Fibroblast of skin of scalp (primary cell): ENCODE measurements around the gene ZNF532.

Experiments
- DNase-seq: peaks from one replicate; pipeline ENCODE4 v3.0.0-alpha.2; 2013

Gene ZNF532

DNA sequence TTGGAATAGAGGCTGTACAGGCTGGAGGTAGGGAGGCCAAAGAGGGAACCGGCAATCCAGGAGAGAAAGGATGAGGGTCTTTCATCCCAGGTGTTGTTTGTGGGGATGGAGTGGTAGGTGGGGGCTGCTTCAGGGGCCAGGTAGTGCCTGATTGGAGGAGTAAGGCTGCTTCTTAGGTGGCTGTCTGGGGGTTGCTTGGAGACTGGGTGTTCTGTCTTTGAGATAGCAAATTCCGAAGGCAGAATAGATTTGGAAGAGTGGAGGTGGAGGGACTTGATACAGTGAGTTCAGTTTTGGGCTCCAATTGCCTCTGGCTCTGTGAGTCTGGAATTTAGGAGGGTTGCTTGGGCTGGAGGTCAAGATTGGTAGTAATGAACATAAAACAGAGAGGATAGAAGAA lies 5.9 kb downstream of the ZNF532 start:
- DNase-seq, result no peak

DNA sequence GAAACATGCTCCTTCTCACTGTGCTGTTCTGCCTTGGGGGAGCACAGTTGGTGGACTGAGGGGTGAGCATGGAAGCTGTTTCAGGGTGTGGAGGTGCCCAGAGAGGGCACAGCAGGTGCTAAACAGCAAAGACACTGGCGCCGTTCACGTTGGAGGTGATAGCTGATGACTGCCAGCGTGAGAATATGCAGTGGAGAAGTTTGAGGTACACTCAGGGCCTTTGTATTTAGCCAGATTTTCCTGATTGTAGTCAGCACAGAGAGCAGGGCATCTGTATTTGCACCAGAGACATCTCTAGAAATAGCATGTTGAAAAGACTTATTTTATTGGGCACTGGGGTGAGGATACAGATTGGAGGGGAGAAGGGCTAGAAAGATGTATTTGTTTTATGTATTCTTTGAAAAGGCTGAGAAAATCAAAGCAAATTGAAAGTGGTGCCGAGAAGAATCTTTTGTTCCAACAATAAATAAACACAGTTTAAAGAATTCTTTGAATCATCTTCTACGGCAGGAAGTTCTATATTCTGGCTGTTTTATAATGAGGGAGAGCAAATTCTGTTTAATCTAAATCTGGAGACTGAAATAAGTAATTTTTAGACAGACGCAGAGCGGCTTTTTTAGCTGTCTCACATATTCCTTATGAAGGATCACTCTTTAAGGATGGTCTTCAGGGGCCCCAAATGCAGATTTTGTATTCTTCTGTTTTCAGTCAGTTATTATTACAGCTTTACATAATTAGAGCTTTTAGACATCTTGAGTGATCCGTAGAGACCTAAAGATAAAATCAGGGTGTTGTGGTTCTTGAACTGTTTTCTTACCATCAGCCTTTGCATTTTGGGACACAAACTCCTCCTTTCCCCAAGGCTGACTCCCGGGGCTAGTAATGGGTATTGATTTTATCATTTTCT lies 7.1 kb downstream of the ZNF532 start:
- DNase-seq, result no peak

DNA sequence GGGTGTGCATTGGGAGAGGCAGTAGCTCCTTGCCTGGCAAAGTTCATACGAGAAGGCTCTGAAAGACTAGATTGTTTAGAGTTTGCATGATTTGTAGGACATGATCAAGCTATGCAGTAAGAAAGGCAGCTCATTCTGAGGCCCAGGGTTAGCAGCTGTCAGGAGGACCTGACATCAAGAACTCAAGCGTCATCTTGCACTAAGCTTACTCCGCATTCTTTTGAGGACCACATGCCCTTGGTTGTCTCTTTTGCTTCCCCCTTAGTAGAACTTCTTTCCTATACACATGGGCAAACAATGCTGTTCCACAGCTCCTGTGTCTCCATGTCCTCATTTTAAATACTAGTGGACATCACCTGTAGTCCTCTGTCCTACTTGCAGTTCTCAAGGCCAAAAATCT lies 14.0 kb downstream of the ZNF532 start:
- no peak for DNase-seq

DNA sequence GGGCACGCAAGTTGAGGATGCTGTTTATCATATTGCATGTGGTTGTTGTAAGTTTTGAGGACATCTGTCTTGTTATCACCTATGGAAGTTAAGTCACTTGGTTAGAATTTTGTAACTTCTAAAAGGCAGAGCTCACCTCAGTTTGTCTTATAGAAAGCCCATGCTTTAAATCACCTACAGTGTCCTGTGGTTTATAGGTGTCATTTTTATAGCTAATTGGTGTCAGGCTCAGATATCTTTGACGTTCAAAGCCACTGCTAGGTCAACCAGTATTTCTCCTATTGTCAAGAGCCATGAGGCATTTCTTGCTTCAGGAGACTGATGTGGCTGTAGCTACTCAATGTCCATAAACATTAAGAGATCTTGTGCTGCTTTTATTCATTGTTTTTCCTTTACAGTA lies 16.8 kb downstream of the ZNF532 start:
- no peak for DNase-seq

DNA sequence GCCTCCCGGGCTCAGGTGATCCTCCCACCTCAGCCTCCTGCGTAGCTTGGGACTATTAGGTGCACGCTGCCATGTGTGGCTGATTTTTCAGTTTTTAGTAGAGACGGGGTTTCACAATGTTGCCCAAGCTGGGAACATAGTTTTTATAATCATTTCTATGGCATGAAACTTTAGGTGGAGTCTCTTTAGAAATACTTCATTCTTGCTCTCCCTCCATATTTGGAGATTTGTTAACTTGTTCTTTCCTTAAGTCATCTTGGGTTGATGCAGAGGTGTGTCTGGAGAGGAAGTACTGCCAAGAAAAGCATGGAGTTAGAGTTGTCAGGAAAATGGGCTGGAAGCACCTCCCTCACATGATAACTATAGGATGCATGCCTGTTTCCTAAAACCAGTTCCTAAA lies 17.4 kb downstream of the ZNF532 start:
- peak; percentile 75 for DNase-seq

DNA sequence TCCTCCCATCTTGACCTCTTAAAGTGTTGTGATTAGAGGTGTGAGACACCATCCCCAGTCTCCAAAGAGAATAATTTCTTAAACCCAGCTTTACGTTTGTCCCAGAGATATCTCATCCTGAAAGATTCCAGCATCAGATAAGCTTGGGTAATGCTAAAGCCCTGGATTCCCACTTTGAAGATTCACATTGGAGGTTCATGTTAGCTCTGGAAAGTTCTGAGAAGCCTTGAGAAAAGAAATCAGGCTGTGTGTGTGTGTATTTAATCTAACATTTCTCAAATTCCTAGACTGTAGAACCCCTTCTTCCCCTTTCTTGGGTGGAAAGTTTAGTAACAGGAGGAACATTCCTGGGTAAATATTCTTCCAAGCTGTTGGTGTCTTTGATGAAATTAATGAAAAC lies 18.0 kb downstream of the ZNF532 start:
- DNase-seq, result peak; percentile 64

DNA sequence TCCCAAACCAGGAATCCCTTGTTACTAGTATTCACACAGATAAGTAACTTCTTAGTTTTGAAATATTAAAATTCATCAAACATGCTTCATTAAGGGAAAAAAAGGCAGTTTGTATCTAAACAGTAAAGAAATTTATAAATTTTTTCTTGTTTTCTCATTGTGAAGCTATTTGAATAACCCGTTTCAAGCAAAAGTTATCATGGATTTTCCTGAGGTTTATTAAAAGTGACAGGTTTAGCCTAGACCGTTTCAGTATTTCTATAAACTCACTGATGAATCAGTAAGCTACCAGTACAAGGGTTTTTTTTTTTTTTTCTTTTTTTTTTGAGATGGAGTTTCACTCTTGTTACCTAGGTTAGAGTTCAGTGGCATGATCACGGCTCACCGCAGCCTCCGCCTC lies 20.0 kb downstream of the ZNF532 start:
- no peak for DNase-seq

DNA sequence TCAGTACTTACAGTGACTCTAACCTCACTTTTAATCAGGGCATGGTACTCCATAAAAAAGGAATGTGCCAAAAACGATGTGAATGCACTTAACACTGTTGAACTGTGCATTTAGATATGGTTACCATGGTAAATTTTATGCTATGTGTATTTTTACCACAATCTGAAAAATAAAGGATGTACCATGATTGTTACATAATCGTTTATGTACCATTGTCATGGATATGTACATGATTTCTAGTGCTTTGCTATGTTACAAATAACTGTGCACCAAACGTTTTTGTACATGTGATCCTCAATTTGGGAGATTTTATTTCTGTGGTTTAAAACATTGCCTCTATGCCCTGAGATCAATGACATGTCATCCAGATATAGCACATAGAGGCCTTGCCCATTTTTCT lies 21.8 kb downstream of the ZNF532 start:
- no peak for DNase-seq

DNA sequence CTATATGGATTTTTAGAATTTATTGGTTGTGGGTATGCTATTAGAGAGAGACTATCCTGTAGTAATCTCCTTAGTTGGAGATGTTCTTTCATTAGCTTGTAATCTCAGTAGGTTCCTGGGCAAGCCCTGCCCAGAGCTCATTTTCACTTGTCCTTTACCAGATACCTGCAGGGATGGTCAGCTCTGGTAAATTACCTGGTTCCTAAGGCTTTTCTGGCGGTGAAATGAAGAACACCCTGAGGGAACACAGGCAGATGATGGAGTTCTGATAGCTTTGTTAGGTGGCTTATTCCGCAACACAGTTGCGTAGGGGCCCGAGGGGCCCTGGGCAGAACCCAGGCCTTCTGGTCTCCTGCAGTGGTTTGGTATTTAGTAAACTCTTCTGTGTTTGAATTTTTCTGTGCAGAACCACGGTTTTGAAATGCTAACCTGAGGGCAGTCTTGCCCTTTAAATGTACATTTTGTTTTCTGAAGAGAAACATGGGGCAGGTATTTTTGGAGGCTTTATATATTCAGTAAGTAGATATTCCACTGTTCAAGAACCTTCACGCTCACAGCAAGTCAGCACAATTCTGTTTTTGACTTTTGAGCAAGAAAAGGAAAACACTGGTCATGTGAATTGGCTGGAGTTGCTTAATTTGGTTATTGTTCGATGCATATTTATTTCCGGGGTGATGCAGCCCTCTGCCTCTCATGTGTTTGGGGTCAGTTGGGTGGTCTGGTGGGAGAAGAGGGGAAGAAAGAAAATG lies 22.4 kb downstream of the ZNF532 start:
- no peak for DNase-seq

DNA sequence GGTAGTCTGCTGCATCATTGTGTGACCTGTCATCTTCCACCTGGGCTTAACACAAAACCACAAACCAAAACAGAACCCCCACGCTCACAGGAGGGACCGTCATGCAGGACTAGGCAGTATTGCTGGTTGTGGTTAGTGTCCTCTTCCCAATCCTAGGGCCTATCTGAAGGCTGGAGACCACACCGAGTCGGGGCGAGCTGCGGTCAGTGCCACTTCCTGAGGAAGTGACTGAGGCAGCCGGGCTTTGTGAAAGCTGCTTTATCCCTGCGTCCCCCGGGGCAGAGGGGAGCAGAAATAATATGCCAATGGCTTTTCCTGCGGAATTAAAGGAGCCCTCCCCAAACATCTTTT lies 22.9 kb downstream of the ZNF532 start:
- peak; percentile 54 for DNase-seq

DNA sequence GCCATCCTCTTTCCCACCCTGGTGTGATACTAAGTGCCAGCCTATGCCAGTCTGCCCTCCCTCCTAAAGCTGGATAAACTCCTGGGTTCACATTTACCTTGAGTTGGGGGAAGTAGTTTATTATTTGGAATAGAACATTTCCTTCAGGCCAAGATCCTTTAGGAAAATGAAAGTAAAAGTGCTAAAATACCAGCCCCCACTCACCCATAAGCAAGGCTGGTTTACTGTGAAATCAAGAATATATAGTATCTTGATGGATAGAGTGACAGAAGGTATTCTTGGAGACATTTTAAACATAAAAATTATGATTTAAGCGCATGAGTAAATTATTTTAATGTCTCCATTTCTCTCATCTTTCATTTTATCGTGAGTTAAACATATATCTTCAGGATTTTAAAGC lies 27.1 kb downstream of the ZNF532 start:
- no peak for DNase-seq

DNA sequence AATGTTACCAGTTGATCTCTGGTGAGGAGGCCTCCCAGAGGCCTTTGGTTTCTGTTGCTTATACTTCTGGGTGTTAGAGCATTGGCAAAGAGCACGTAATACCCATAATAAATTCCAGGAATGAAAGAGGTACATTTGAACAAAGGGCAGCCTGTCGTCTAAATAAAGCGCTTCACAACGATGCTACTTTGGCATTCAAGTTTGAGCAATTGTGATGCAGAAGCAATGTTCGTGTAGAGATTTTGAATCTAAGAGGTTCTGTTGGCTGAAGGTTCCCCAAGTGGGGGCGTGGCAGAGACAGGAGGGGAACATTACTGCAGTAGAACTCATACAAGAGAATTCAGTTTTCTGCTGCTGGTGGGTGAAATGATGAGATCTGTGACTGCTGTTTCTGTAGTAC lies 27.8 kb downstream of the ZNF532 start:
- no peak for DNase-seq

DNA sequence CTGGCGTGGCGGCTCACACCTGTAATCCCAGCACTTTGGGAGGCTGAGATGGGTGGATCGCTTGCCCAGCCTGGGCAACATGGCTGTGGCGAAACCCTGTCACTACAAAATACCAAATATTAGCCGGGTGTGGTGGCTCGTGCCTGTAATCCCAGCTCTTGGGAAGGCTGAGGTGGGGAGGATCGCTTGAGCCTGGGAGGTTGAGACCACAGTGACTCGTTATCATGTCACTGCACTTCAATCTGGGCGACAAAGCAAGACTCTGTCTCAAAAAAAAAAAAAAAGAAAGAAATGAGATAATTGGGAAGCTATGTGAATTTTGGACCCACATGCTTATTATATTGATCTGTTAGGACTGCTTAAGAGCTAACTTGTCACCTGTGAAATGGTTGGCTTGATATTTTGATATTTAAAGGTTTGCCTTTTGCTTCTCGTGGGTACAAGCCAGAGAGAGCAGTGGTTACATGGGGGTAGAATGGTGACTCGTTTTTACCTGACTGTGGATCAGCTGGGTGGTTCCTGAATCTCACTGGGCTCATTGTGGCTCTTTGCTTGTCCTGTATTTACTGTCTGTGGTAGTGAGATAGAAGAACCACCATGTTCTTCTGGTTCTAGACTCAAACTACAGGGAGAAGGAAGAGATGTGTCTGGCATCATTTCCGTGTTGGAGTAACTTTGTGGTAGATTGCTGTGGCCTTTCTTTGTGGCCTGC lies 28.9 kb downstream of the ZNF532 start:
- peak; percentile 59 for DNase-seq

DNA sequence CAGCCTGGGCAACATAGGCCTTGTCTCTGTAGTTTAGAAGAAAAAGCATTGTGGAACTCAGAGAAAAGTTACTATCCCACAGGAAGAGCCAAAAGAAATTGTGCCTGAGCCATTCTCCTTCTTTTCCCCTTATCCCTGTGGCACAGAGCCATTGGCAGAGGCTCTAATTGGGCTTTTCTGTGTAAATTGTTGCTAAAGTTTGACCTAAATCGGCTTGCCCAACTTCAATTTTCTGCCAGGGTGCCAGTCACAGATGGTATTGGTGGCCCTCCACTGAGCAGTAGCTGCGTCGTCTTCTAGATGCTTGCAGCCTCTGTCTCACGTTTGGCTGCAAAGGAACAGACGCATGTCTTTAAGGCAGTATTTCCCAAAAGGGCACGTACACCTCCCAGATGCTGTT lies 30.3 kb downstream of the ZNF532 start:
- no peak for DNase-seq

DNA sequence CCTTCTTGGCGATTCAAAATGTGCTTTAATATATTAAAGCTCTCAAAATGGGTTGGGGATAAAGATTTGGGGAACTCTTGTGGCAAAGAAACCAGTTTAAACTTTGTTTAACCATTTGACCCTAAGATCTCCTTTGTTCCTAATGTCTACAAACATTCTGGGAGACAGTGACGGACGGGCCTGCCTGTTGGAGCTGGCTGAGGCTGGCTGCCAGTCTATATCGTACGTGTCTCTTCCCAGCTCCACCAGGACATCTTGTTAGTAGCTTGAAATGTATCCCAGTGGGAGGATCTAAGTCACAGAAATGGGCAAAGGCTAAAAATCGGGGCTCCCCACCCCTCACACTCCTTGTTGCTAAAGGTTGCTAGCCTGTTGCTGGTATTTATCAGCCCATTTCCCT lies 30.7 kb downstream of the ZNF532 start:
- no peak for DNase-seq

DNA sequence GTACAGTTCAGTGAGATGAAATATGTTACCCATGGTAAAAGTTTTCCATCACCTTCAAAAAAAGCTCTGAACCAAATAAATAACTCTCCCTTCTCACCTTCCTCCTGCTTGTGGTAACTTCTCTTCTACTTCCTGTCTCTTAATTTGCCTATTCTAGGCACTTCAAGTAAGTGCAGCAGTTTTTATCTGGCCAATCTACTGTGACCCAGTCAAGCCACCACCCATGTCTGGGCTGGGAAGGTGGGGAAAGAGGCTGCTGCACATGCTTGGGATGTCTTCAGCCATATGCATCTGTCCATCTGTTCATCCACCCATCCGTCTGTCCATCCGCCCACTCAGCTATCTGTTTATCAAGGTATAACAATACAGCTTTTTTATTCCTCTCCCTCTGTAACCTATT lies 31.6 kb downstream of the ZNF532 start:
- no peak for DNase-seq

DNA sequence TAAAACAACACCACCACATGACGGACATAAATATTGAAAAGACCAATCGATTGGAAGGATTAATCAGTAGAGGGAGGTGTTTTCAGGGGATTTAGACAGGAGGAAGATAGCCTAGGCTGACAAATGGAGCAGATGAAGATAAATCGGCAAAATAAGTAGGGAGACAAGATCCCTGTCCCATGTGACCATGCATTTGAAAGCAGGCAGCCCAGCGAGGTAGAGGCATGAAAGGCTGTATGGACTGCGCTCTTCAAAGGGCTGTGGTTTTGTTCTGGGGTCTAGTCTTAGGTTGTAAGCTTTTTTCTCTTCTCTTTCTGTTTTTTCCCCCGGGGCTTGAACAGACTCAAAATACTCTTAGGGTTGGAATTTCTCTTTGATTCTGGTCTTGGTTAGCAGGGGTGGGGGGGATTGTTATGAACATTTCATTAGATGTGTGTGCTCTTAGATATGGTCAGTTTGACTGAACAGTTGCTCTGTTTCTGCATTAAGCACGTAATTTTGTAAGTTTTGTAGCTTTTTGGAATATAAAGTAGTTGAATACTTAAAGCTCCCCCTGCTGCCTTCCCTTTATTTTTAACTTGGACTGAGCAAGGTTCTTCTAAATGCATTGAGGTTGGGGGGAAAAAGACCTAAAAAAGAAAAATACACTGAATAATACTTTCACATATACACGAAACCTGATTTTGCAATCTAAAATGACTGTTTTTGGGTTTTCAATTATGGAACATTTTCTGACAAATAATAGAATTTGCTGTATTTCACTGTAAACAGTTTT lies 32.2 kb downstream of the ZNF532 start:
- DNase-seq, result no peak

DNA sequence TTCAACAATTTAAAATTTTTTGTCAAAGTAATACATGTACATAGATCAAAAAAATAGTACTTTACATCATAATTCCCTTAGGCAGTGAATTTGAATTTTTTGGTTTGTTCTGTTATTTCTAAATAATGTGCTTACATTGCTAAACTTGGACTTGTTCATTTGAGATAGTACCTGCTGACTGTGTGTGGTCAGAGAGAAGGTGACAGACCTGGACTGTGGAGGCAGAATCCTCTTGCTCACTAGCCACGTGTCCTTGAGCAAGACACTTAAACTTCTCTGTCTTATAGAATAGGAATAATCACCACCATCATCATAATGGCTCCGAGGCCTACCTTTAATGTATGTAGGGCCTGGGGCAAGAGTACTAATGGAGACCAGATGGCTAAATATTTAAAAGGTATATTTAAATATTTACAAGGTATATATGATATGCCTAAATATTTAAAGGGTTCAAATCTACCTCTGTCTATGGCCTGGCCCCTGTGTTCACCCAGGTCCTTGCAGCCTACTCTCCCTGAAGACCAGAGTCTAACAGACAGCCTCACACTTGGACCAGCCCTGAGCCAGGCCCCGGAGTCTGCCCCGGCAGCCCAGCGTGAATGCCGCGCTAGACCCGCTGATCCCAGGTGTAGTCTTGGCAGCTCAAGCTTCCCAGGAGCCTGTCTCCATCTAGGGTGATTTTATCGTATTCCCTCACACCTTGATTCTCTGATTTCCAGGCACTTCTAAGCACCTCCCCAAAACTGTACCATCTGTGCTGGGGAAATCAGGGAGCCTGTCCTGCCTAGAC lies 33.5 kb downstream of the ZNF532 start:
- DNase-seq, result no peak

DNA sequence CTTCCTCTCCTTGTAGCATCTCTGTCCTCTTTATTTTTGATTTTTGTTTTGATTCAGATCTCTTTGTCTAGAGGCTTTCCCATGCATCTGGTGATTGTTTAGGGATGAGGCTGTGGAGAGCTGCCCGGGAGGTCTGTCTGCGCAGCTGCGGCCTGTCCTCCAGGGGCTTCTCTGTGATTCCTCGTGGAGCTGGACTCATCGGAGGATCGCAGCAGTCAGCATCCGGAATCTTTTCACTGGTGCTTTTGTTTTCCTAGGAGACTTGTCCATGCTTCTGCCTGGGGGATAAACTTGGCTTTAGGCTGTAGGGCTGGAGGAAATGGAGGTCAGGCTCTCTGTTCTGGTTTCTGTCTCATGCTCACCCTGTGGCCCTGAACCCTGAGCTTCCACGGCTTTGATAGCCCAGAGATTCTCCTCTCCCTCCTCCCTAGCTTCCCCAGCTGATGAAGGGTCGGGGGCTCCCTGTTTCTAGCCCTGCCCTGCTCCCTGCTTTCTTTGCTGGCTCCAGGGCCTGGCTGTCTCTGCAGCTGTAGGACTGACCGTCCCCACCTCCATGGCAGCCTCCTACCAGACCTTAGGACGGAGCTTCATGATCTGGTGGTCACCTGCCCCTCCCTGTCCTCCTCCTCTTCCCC lies 35.5 kb downstream of the ZNF532 start:
- peak; percentile 41 for DNase-seq

DNA sequence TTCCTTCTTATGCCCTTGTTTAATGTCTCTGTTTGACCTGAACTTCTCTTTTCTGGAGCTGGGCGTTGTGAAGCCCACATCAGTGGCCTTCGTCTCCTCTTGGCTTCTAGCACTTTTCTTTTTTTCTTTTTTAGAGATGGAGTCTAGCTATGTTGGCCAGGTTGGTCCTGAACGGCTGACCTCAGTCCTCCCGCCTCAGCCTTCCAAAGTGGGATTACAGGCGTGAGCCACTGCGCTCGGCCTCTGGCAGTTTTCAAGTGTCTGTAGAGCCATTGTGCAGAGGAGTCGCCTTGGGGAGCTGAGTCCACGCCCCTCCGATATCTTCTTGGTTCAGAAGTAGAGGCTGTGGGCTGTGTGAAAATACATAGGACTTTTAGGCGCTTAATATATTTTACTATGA lies 36.5 kb downstream of the ZNF532 start:
- no peak for DNase-seq

DNA sequence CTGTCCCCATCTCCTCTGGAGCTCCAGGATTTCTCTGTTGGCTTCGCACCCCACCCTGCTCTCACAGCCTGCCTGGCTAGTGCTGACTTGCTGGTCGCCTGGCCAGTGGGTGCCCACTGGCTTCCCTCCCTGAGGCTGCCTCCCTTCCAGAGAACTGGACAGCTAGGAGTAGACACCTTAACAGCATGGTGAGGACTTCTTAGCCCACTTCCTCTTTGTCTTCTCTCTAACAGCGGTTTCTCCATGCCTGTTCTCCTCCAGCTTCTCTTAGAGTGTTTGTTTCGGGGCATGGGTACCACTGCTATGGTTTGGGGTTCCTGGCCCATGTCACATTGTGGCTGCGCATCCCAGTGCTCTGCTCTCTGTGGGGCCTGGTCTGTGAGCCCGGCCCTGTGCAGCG lies 37.1 kb downstream of the ZNF532 start:
- no peak for DNase-seq
